ENCODE measurements around the gene TIMP2.
"Not testable (repeated sequence)": the region's sequence is repeated elsewhere in the genome, so short reads cannot be mapped to it uniquely, and the experiment has no call there.

TIMP2 gene

DNA sequence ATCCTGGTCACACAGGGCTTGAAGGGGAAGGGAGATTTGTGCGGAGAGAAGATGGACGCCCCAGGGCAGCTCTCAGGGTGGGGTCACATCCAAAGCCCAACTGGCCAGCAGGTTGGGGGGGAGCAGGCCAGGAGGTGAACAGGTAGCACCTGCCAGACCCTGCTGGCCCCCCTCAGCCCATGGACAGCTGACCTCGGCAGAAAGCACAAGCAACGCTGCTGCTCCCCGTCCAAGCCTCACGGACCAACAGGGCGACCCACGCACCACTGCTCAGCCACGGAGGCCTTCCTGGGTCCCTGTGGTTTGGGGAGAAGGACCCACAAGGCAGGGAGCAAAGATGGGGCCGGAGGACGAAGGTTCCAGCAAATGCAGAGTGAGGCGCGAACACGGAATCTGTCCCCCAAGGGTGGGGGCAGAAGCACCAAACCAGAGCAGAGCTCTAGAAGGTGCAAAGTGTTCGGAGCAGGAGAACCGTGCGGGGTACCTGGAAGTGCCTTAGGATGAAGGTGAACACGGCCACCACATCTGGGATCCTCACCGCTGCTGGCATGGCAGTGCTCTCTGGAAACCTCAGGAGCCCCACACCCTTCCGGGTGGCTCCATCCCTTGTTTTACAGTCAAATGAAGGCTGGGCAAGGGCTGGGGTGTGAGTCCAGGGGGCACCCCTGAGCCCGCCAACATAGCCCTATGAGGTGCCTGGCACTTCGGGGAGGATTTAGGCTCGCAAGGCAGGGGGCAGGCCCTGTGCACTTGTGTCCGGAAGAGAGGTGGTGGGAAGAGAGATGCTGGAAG, 40.1 kb downstream of the TIMP2 start:
- DNase-seq (ENCODE audit: low spot score in 2 of 2) (no peak), ATAC-seq (replicated peaks; ENCODE audit: extremely low read depth, poor library complexity, severe bottlenecking) (no peak)
- Mint-ChIP-seq H3K4me1 (no peaks in the 10 kb centered on the region), H3K27me3 (peaks cover 16% of the 10 kb centered on the region), H3K27ac (ENCODE audit: low read depth) (no peak overlapping the region), H3K4me3 (no peak overlapping the region), H3K36me3 (ENCODE audit: insufficient read depth) (peaks cover 2% of the 10 kb centered on the region), H3K9me3 (no peaks in the 10 kb centered on the region)

GRCh38 chr17:78884148-78884825, 40.9 kb downstream of the TIMP2 start:
- DNase-seq (ENCODE audit: low spot score in 2 of 2) (no peak), ATAC-seq (replicated peaks; ENCODE audit: extremely low read depth, poor library complexity, severe bottlenecking) (no peak)
- Mint-ChIP-seq H3K36me3 (ENCODE audit: insufficient read depth) (peaks cover 2% of the 10 kb centered on the region), H3K27me3 (peaks cover 24% of the 10 kb centered on the region), H3K4me1 (no peaks in the 10 kb centered on the region), H3K9me3 (no peaks in the 10 kb centered on the region), H3K27ac (ENCODE audit: low read depth) (no peak overlapping the region), H3K4me3 (no peak overlapping the region)

GRCh38 chr17:78883533-78884131, 41.6 kb downstream of the TIMP2 start:
- H3K4me1 Mint-ChIP-seq = peaks cover 5% of the 10 kb centered on the region
- DNase-seq (ENCODE audit: low spot score in 2 of 2) = no peak
- ATAC-seq (replicated peaks; ENCODE audit: extremely low read depth, poor library complexity, severe bottlenecking) = no peak
- no peak overlapping the region for H3K4me3 Mint-ChIP-seq
- H3K27me3 Mint-ChIP-seq = peaks cover 30% of the 10 kb centered on the region
- no peak overlapping the region for H3K27ac Mint-ChIP-seq (ENCODE audit: low read depth)
- H3K9me3 Mint-ChIP-seq = no peaks in the 10 kb centered on the region
- H3K36me3 Mint-ChIP-seq (ENCODE audit: insufficient read depth) = peaks cover 2% of the 10 kb centered on the region

- no peak for ATAC-seq (replicated peaks; ENCODE audit: extremely low read depth, poor library complexity, severe bottlenecking)
- no peak for DNase-seq (ENCODE audit: low spot score in 2 of 2)
- Mint-ChIP-seq H3K27me3 (peaks cover 36% of the 10 kb centered on the region), H3K4me1 (peaks cover 5% of the 10 kb centered on the region), H3K36me3 (ENCODE audit: insufficient read depth) (peaks cover 5% of the 10 kb centered on the region), H3K27ac (ENCODE audit: low read depth) (no peak overlapping the region), H3K4me3 (no peak overlapping the region), H3K9me3 (no peaks in the 10 kb centered on the region)
Observed at GRCh38 chr17:78883089-78883532, 42.1 kb downstream of the TIMP2 start.

DNA sequence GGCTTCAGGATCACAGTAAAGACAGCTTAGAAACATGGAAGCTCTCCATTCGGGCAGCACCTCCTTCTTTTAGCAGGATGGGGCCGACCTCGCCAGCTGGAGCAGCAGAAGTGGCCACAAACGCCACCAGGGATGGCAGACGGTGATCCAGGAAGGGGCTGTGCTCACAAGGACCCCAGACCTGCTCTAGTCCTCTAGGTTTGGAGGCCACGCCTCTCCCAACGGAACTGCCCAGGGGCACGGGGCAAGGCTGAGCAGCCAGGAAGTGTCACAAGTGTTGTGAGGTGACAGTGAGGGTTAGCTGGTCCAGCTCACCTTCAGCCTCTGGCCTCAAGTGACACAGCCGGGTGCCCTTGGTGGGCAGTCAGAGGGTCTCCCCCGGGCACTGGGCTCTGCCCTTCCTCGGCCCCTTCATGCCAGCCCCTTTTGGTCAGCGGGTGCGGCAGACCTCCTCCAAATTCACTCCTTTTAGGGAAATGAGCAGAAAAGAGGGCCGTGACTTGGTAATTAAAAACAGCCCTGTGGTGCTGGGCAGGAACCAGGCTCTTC, 42.6 kb downstream of the TIMP2 start:
- no peak overlapping the region for H3K4me3 Mint-ChIP-seq
- peaks cover 5% of the 10 kb centered on the region for H3K36me3 Mint-ChIP-seq (ENCODE audit: insufficient read depth)
- peaks cover 5% of the 10 kb centered on the region for H3K4me1 Mint-ChIP-seq
- ATAC-seq (replicated peaks; ENCODE audit: extremely low read depth, poor library complexity, severe bottlenecking) = no peak
- no peak overlapping the region for H3K27ac Mint-ChIP-seq (ENCODE audit: low read depth)
- peaks cover 40% of the 10 kb centered on the region for H3K27me3 Mint-ChIP-seq
- no peak for DNase-seq (ENCODE audit: low spot score in 2 of 2)
- H3K9me3 Mint-ChIP-seq = no peaks in the 10 kb centered on the region

- H3K4me1 Mint-ChIP-seq = peaks cover 5% of the 10 kb centered on the region
- peaks cover 5% of the 10 kb centered on the region for H3K36me3 Mint-ChIP-seq (ENCODE audit: insufficient read depth)
- peaks cover 59% of the 10 kb centered on the region for H3K27me3 Mint-ChIP-seq
- no peak overlapping the region for H3K27ac Mint-ChIP-seq (ENCODE audit: low read depth)
- ATAC-seq (replicated peaks; ENCODE audit: extremely low read depth, poor library complexity, severe bottlenecking) (no peak), DNase-seq (ENCODE audit: low spot score in 2 of 2) (no peak)
- H3K9me3 Mint-ChIP-seq = no peaks in the 10 kb centered on the region
- peak overlapping the region; percentile 0 for H3K4me3 Mint-ChIP-seq
Observed at GRCh38 chr17:78879635-78880186, 45.5 kb downstream of the TIMP2 start.

DNA sequence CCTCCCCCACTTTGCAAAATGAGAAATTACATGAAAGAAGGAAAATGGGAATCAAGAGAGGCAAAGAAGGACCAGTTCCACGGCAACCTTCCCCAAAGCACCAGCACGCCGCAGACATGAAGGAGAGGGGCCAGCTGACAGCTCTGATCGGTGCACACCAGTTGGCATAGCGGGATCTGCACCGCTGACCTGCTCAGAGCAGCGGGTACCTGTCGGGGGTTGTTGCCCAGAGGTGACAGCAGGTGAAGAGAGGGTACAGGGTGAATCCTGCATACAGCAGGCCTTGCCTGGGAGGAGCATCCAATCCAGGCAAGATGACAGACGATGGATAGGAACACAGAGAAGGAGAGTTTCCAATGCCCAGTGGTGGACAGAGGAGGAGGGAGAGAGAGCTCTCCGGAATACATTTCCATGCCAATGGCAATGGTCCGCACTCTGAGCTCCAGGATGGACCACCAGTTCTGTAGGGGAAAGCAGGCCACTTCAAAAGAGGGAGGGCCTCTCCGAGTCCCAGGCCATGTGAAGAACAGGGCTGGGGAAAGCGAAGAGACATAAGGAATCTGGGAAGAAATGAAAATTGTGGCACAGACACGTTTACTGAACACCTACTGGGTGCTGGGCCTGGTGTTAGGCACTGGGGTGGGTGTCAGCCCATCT, 46.2 kb downstream of the TIMP2 start:
- DNase-seq (ENCODE audit: low spot score in 2 of 2) (no peak), ATAC-seq (replicated peaks; ENCODE audit: extremely low read depth, poor library complexity, severe bottlenecking) (no peak)
- peak overlapping the region; percentile 22 for H3K27ac Mint-ChIP-seq (ENCODE audit: low read depth)
- no peak overlapping the region for H3K4me3 Mint-ChIP-seq
- no peaks in the 10 kb centered on the region for H3K9me3 Mint-ChIP-seq
- peaks cover 62% of the 10 kb centered on the region for H3K27me3 Mint-ChIP-seq
- H3K4me1 Mint-ChIP-seq = peaks cover 5% of the 10 kb centered on the region
- peaks cover 3% of the 10 kb centered on the region for H3K36me3 Mint-ChIP-seq (ENCODE audit: insufficient read depth)

- no peaks in the 10 kb centered on the region for H3K9me3 Mint-ChIP-seq
- H3K4me1 Mint-ChIP-seq = peaks cover 5% of the 10 kb centered on the region
- ATAC-seq (replicated peaks; ENCODE audit: extremely low read depth, poor library complexity, severe bottlenecking) = no peak
- H3K27me3 Mint-ChIP-seq = peaks cover 63% of the 10 kb centered on the region
- no peak for DNase-seq (ENCODE audit: low spot score in 2 of 2)
- peaks cover 3% of the 10 kb centered on the region for H3K36me3 Mint-ChIP-seq (ENCODE audit: insufficient read depth)
- H3K4me3 Mint-ChIP-seq = no peak overlapping the region
- no peak overlapping the region for H3K27ac Mint-ChIP-seq (ENCODE audit: low read depth)
Observed at GRCh38 chr17:78878261-78878660, 46.9 kb downstream of the TIMP2 start.

DNA sequence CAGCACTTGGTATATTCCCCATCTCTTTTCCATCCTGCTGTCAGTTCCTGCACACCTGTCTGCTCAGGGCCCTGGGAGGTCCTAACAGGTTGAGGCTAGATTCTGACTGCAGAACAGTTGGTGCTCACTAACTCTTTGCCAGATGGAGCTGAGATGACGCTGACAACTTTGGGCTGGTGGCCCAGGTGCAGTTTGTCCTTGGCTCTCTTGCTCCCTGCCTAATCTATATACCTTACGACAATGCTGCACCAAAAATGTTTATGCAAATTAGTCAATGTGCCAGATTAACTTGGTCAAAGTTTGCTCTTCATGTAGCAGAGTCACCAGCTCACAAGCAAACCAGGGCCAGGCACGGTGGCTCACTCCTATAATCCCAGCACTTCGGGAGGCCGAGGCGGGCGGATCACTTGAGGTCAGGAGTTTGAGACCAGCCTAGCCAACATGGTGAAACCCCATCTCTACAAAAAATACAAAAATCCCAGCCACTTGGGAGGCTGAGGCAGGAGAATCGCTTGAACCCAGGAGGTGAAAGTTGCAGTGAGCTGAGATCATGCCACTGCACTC, 48.2 kb downstream of the TIMP2 start:
- H3K36me3 Mint-ChIP-seq (ENCODE audit: insufficient read depth); H3K9me3 Mint-ChIP-seq; H3K4me1 Mint-ChIP-seq; H3K4me3 Mint-ChIP-seq; ATAC-seq (replicated peaks; ENCODE audit: extremely low read depth, poor library complexity, severe bottlenecking); DNase-seq (ENCODE audit: low spot score in 2 of 2); H3K27ac Mint-ChIP-seq (ENCODE audit: low read depth): not testable (repeated sequence)
- H3K27me3 Mint-ChIP-seq = peaks cover 56% of the 10 kb centered on the region

- Mint-ChIP-seq H3K27me3 (peaks cover 56% of the 10 kb centered on the region), H3K9me3 (no peaks in the 10 kb centered on the region), H3K36me3 (ENCODE audit: insufficient read depth) (peaks cover 4% of the 10 kb centered on the region), H3K4me3 (no peak overlapping the region), H3K4me1 (peaks cover 5% of the 10 kb centered on the region), H3K27ac (ENCODE audit: low read depth) (peak overlapping the region; percentile 33)
- ATAC-seq (replicated peaks; ENCODE audit: extremely low read depth, poor library complexity, severe bottlenecking) (no peak), DNase-seq (ENCODE audit: low spot score in 2 of 2) (no peak)
Observed at GRCh38 chr17:78876094-78876597, 49.0 kb downstream of the TIMP2 start.

DNA sequence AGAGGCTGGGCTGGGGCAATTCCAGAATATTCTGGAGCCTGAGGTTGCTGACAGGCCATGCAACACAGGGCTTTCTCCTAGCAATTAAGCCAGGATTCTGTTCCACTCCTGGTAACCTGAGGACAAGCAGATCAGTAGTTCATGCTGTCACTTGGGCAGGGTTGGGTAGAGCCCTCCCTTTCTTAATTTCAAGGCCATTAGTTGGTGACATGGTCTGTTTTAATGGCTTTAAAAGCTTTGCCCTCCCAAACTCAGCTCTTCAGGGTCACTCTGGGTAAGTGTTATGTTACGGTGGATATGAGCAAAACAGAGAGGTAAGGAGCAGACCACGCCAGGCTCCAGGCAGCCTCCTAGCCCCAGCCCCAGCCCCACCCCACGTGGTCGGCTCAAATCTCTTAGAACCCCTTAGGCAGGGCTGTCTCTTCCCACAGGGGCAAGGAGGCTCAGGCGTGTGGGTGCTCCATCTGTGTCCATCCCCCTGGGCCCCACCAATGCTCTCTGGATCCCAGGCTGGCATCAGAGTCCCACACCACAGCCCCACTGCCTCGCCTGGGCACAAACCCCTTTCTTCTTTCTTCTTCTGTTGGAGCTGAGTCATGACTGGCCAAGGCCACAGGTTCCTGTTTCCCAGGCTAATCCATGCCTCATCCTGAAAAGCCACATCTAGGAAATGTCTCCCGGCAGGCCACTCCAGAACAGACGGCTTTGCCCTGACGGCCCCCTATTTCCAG, 49.7 kb downstream of the TIMP2 start:
- peak overlapping the region; percentile 33 for H3K27ac Mint-ChIP-seq (ENCODE audit: low read depth)
- H3K9me3 Mint-ChIP-seq = no peaks in the 10 kb centered on the region
- H3K36me3 Mint-ChIP-seq (ENCODE audit: insufficient read depth) = peaks cover 4% of the 10 kb centered on the region
- DNase-seq (ENCODE audit: low spot score in 2 of 2) (no peak), ATAC-seq (replicated peaks; ENCODE audit: extremely low read depth, poor library complexity, severe bottlenecking) (no peak)
- H3K4me3 Mint-ChIP-seq = no peak overlapping the region
- H3K4me1 Mint-ChIP-seq = peaks cover 5% of the 10 kb centered on the region
- H3K27me3 Mint-ChIP-seq = peaks cover 56% of the 10 kb centered on the region
